WTC11 (cell line): ENCODE results near the gene GABRR2. TPM values are rescaled to one million over a fixed set of nuclear protein-coding genes. Genes with fewer than 3 reads are reported as not detected.

Experiments
- total RNA-seq: library from RNA; stranded (reverse); gene quantifications from 3 replicates; pipeline ENCODE4 v1.2.3, GENCODE V29; 2021

GABRR2 gene
- total RNA-seq, 1 experiment from 2014 or later, result not detected

Other genes with a start within 250 kb of the GABRR2 start
- gene PNRC1, start 234.5 kb downstream of the GABRR2 start, total RNA-seq, result 39.0 to 49.3 TPM (median 48.4 TPM) in 3 replicates
- 3.8 to 4.0 TPM (median 3.8 TPM) in 3 replicates for gene SRSF12, start 197.2 kb downstream of the GABRR2 start, total RNA-seq
- gene PM20D2, start 169.2 kb downstream of the GABRR2 start, total RNA-seq, result 4.8 to 5.1 TPM (median 4.9 TPM) in 3 replicates
- gene GABRR1, start 97.9 kb downstream of the GABRR2 start, total RNA-seq, result 0.23 to 0.30 TPM (median 0.24 TPM) in 3 replicates
- gene UBE2J1, start 37.4 kb upstream of the GABRR2 start, total RNA-seq, result 9.9 to 12.3 TPM (median 9.9 TPM) in 3 replicates
- gene RRAGD, start 97.0 kb upstream of the GABRR2 start, total RNA-seq, result 14.1 to 25.4 TPM (median 18.0 TPM) in 3 replicates
- 10.9 to 13.9 TPM (median 12.6 TPM) in 3 replicates for gene ANKRD6, start 117.9 kb upstream of the GABRR2 start, total RNA-seq